Ascending aorta (tissue), 2 donors: ENCODE measurements around the gene CYP26A1. TPM values are rescaled to one million over a fixed set of nuclear protein-coding genes. Genes with fewer than 3 reads are reported as not detected.

Source experiments
- DNase-seq, 2 donors: peaks; one replicate each; pipeline ENCODE4 v3.0.0-alpha.2; 2019; ENCODE audit warnings: low spot score in 2 of 2
- H3K27ac ChIP-seq, 2 donors: fragments of 200-600 bp; sonication (generic); one replicate each; pipeline ENCODE4 v1.5.1; 2016 to 2017; ENCODE audit warnings: mild to moderate bottlenecking in 1 of 2
- H3K27me3 ChIP-seq: fragments of 200-600 bp; sonication (generic); one replicate; pipeline ENCODE4 v1.5.1; 2017
- H3K36me3 ChIP-seq, 2 donors: fragments of 200-600 bp; sonication (generic); one replicate each; pipeline ENCODE4 v1.5.1; 2016
- H3K4me1 ChIP-seq, 2 donors: fragments of 200-600 bp; sonication (generic); one replicate each; pipeline ENCODE4 v1.5.1; 2016 to 2017; ENCODE audit warnings: mild to moderate bottlenecking in 1 of 2
- H3K4me3 ChIP-seq, 2 donors: fragments of 200-600 bp; sonication (generic); one replicate each; pipeline ENCODE4 v1.5.1; 2016 to 2017; ENCODE audit warnings: mild to moderate bottlenecking in 1 of 2
- H3K9me3 ChIP-seq, 2 donors: fragments of 200-600 bp; sonication (generic); one replicate each; pipeline ENCODE4 v1.5.1; 2016
- intact Hi-C: fragments of 100-400 bp; cut with DNase I; formaldehyde crosslinking; loops from one replicate; pipeline ENCODE4 v1.15.1; 2023
- total RNA-seq: library from RNA; depleted of rRNA; stranded (reverse); fragments of >200 nt; gene quantifications from one replicate; pipeline ENCODE4 v1.1.0, GENCODE V29; 2016
- TF ChIP-seq, protein P1 (sequence below), 3 experiments: fragments of 200-600 bp in 2 of 3; fragments of 450-650 bp in 1 of 3; sonication (generic) in 2 of 3; IDR thresholded peaks; one replicate each; pipeline ENCODE4 v1.5.1; 2016 to 2019; ENCODE audit warnings: antibody characterized with exemption in 3 of 3, mild to moderate bottlenecking in 1 of 3, moderate library complexity in 1 of 3

CYP26A1 gene
- total RNA-seq, 1 donor from 2014 or later = not detected

DNA sequence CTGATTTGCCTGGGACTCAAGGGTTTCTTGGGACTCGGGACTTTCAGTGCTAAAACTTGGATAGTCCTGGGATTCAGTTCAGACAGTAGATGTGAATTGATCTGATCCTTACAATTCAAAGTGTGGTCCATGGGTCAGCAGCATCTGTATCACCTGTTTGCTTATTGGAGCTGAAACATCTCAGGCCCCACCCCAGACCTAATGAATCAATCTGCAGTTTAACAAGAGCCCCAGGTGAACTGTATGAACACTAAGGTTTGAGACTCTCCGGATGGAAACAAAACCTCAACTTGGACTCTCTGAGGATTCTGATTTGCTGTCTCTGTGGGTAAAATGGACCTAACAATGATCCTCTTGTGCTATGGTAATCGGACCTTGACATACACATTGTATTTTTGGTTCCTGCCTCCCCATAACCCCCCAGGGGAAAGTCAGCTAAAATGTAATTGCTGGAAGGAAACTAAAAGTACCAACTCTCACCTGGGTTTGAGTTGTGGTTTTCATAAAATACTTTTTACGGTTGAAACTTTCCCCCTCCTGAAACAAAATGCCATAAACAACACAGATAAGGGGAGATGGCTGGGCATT, 11.7 kb downstream of the CYP26A1 start:
- Histone ChIP-seq H3K36me3 (no peaks in the 10 kb centered on the region), H3K9me3 (no peaks in the 10 kb centered on the region), H3K4me1 (no peaks in the 10 kb centered on the region), H3K27me3 (no peaks in the 10 kb centered on the region), H3K4me3 (no peak overlapping the region), H3K27ac (no peak overlapping the region)
- TF ChIP-seq, protein P1, sequence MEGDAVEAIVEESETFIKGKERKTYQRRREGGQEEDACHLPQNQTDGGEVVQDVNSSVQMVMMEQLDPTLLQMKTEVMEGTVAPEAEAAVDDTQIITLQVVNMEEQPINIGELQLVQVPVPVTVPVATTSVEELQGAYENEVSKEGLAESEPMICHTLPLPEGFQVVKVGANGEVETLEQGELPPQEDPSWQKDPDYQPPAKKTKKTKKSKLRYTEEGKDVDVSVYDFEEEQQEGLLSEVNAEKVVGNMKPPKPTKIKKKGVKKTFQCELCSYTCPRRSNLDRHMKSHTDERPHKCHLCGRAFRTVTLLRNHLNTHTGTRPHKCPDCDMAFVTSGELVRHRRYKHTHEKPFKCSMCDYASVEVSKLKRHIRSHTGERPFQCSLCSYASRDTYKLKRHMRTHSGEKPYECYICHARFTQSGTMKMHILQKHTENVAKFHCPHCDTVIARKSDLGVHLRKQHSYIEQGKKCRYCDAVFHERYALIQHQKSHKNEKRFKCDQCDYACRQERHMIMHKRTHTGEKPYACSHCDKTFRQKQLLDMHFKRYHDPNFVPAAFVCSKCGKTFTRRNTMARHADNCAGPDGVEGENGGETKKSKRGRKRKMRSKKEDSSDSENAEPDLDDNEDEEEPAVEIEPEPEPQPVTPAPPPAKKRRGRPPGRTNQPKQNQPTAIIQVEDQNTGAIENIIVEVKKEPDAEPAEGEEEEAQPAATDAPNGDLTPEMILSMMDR (IDR thresholded peaks at IDR 0.05) = no peak
- intact Hi-C loops = no loop called here
- no peak for DNase-seq

DNA sequence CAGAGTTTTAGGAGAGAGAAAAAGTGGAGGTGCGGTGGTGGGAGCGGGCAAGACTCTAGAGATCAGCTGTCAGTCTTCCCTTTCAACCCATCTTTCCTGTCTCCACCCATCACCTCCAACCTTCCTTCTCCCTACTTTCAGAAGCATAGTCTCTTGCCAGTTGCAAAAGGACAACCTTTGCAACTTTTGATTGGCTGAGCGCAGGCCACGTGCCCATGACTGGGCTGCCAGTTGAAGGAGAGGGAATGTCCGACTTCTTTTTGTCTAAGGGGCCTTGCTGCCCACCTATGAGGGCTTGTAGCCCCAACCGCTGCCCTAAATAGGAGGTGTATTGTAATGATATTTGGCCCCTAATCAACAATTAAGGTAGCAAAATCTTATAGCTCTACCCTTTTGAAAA, 12.6 kb downstream of the CYP26A1 start:
- no peak for DNase-seq
- H3K9me3 ChIP-seq = no peaks in the 10 kb centered on the region
- H3K4me1 ChIP-seq = no peaks in the 10 kb centered on the region
- no peaks in the 10 kb centered on the region for H3K36me3 ChIP-seq
- H3K27ac ChIP-seq = no peak overlapping the region
- intact Hi-C loops = no loop called here
- H3K27me3 ChIP-seq = no peaks in the 10 kb centered on the region
- no peak overlapping the region for H3K4me3 ChIP-seq
- TF ChIP-seq, protein P1 (IDR thresholded peaks at IDR 0.05) = no peak

DNA sequence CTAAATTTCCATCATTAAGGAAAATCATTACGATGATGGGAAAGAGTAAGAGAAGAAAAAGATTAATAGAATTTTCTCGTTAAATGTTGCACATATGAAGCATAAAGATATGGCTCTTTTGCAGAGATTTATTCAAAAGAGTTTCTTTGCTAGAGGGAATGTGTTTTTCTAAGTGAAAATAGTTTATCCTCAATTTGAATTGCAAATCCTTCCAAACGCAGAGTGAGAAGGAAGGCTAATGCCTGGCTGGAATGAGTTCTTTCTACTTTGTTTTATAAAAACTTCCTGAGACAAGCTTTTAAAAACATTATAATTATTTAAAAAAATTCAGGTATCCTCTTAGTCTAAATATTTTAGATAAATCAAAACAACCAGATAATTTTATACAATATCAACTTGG, 14.2 kb downstream of the CYP26A1 start:
- TF ChIP-seq, protein P1 (IDR thresholded peaks at IDR 0.05) = no peak
- intact Hi-C loops = no loop called here
- H3K9me3 ChIP-seq = no peaks in the 10 kb centered on the region
- DNase-seq = no peak
- H3K4me3 ChIP-seq = no peak overlapping the region
- H3K36me3 ChIP-seq = no peaks in the 10 kb centered on the region
- no peaks in the 10 kb centered on the region for H3K27me3 ChIP-seq
- H3K27ac ChIP-seq = no peak overlapping the region
- no peaks in the 10 kb centered on the region for H3K4me1 ChIP-seq

DNA sequence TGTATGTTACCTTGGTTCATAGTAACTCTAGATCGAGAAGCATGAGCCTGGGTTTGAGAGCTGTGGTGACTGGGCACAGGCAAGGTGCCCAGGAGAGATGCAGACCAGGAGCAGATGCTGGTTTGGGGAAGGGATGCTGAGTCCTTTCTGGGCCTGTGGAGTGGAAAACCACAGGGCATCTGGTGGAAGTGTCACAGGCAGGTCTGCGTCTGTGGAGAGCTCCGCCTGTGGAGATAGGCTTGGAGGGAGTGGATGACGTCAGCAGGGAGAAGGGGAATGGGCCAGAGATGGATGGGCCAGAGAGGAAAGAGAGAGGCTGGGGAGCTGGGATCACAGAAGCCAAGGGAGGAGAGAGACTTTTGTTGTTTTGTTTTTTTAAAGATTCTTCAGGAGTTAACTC, 14.8 kb downstream of the CYP26A1 start:
- no peak for DNase-seq
- H3K4me1 ChIP-seq = no peaks in the 10 kb centered on the region
- no peak overlapping the region for H3K27ac ChIP-seq
- H3K4me3 ChIP-seq = no peak overlapping the region
- TF ChIP-seq, protein P1 (IDR thresholded peaks at IDR 0.05) = no peak
- no peaks in the 10 kb centered on the region for H3K9me3 ChIP-seq
- H3K36me3 ChIP-seq = no peaks in the 10 kb centered on the region
- intact Hi-C loops = no loop called here
- no peaks in the 10 kb centered on the region for H3K27me3 ChIP-seq

DNA sequence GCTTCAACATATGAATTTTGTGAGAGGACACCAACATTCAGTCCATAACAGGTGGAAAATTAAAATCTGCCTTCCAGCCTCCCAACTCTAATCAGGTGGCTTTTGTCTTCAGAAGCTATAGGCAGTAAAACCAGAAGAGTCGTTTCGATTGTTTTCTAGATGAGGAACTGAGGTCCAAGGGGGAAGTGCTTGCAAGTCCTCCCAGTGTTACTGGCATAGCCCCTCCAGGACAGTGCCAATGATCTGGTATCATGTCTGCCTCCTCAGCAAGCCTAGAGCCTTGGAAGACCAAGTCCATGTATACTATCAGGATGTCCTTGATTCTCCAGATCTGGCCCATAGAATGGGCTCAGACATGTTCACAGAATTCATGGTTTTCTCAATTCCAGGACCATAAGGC, 16.9 kb downstream of the CYP26A1 start:
- Histone ChIP-seq H3K4me3 (no peak overlapping the region), H3K27me3 (no peaks in the 10 kb centered on the region), H3K36me3 (no peaks in the 10 kb centered on the region), H3K9me3 (no peaks in the 10 kb centered on the region), H3K27ac (no peak overlapping the region), H3K4me1 (no peaks in the 10 kb centered on the region)
- intact Hi-C loops = no loop called here
- TF ChIP-seq, protein P1 (IDR thresholded peaks at IDR 0.05) = no peak
- DNase-seq = no peak

DNA sequence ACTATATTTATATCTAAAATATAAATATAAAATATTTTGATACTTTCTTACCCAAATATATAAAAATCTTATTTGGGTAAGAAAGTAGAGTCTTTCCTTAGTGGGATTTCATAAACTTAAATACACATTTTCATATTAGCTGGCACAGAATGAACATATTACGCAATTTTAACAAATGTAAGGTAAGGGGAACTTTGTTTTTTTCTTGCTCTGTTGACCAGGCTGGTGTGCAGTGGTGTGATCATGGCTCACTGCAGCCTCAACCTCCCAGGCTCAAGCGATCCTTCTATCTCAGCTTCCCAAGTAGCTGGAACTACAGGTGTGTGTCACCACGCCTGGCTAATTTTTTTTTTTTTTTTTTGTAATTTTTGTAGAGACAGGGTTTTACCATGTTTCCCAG, 18.3 kb downstream of the CYP26A1 start:
- no peak overlapping the region for H3K27ac ChIP-seq
- no peak overlapping the region for H3K4me3 ChIP-seq
- no peaks in the 10 kb centered on the region for H3K4me1 ChIP-seq
- DNase-seq = no peak
- TF ChIP-seq, protein P1 (IDR thresholded peaks at IDR 0.05) = no peak
- H3K9me3 ChIP-seq = no peaks in the 10 kb centered on the region
- H3K27me3 ChIP-seq = no peaks in the 10 kb centered on the region
- H3K36me3 ChIP-seq = no peaks in the 10 kb centered on the region
- intact Hi-C loops = no loop called here
